CD4-positive, CD25-positive, alpha-beta regulatory T cell (primary cell): ENCODE data around the gene DPP10. TPM values are rescaled to one million over a fixed set of nuclear protein-coding genes. Genes with fewer than 3 reads are reported as not detected.

Experiments used
- ATAC-seq, 2 donors: fragments of 150-1000 bp; cut with Tn5 transposase; one replicate each; pipeline ENCODE4 v1.10.0; 2021; ENCODE audit warnings: low read depth in 2 of 2, moderate number of reproducible peaks in 2 of 2, moderate library complexity in 1 of 2
- DNase-seq, 3 donors: peaks; one replicate each; pipeline versions ENCODE4 v3.0.0 to v3.0.0-alpha.2; 2012 to 2022; ENCODE audit warnings: mixed read lengths in 1 of 3
- H3K27ac ChIP-seq: one replicate; pipeline ENCODE4 v1.7.0; 2013; ENCODE audit warnings: mild to moderate bottlenecking, low read length; ENCODE audit not compliant: insufficient read depth, poor library complexity, severe bottlenecking
- H3K27me3 ChIP-seq: one replicate; pipeline ENCODE4 v1.7.0; 2013; ENCODE audit warnings: low read length; ENCODE audit not compliant: control insufficient read depth, insufficient read depth
- H3K36me3 ChIP-seq: one replicate; pipeline ENCODE4 v1.7.0; 2013; ENCODE audit warnings: mild to moderate bottlenecking, low read length, moderate library complexity; ENCODE audit not compliant: control insufficient read depth, insufficient read depth
- H3K4me1 ChIP-seq: 2 replicates; pipeline ENCODE4 v1.7.0; 2013; ENCODE audit warnings: mild to moderate bottlenecking, low read length; ENCODE audit not compliant: insufficient read depth, control insufficient read depth, poor library complexity, severe bottlenecking
- H3K4me3 ChIP-seq: one replicate; pipeline ENCODE4 v1.7.0; 2013; ENCODE audit warnings: low read depth, mild to moderate bottlenecking, low read length, moderate library complexity
- H3K9me3 ChIP-seq, 2 experiments: 1 replicate in 1 of 2; 2 replicates in 1 of 2; pipeline ENCODE4 v1.7.0; 2013; ENCODE audit warnings: low read length in 2 of 2, mild to moderate bottlenecking in 1 of 2, moderate library complexity in 1 of 2; ENCODE audit not compliant: control insufficient read depth in 2 of 2
- H3K27ac Mint-ChIP-seq, 3 donors: one replicate each; pipeline ENCODE4 v1.8.0; 2020 to 2022; ENCODE audit warnings: mild to moderate bottlenecking in 3 of 3, mixed read lengths in 3 of 3, moderate library complexity in 2 of 3
- H3K27me3 Mint-ChIP-seq: one replicate; pipeline ENCODE4 v1.8.0; 2022; ENCODE audit warnings: mild to moderate bottlenecking, mixed read lengths
- H3K36me3 Mint-ChIP-seq: one replicate; pipeline ENCODE4 v1.8.0; 2020; ENCODE audit warnings: mixed read lengths
- H3K4me1 Mint-ChIP-seq, 4 donors: one replicate each; pipeline ENCODE4 v1.8.0; 2020 to 2022; ENCODE audit warnings: mixed read lengths in 4 of 4, mild to moderate bottlenecking in 1 of 4
- H3K4me3 Mint-ChIP-seq, 4 donors: one replicate each; pipeline ENCODE4 v1.8.0; 2020 to 2022; ENCODE audit warnings: mild to moderate bottlenecking in 4 of 4, mixed read lengths in 4 of 4, moderate library complexity in 3 of 4
- H3K9me3 Mint-ChIP-seq, 7 donors: one replicate each; pipeline ENCODE4 v1.8.0; 2020 to 2022; ENCODE audit warnings: mixed read lengths in 7 of 7, mild to moderate bottlenecking in 3 of 7, moderate library complexity in 2 of 7
- polyA plus RNA-seq, 4 donors: library from polyadenylated mRNA; unstranded; fragments of 300-500 nt; fragmentation: Illumina TruSeq; gene quantifications; one replicate each; pipeline ENCODE4 v1.2.3, GENCODE V29; 2021
- total RNA-seq: library from RNA; stranded (reverse); gene quantifications from one replicate; pipeline ENCODE4 v1.2.3, GENCODE V29; 2022

The DPP10 gene
- total and polyA plus RNA-seq, 5 donors from 2014 or later = not detected

DNA sequence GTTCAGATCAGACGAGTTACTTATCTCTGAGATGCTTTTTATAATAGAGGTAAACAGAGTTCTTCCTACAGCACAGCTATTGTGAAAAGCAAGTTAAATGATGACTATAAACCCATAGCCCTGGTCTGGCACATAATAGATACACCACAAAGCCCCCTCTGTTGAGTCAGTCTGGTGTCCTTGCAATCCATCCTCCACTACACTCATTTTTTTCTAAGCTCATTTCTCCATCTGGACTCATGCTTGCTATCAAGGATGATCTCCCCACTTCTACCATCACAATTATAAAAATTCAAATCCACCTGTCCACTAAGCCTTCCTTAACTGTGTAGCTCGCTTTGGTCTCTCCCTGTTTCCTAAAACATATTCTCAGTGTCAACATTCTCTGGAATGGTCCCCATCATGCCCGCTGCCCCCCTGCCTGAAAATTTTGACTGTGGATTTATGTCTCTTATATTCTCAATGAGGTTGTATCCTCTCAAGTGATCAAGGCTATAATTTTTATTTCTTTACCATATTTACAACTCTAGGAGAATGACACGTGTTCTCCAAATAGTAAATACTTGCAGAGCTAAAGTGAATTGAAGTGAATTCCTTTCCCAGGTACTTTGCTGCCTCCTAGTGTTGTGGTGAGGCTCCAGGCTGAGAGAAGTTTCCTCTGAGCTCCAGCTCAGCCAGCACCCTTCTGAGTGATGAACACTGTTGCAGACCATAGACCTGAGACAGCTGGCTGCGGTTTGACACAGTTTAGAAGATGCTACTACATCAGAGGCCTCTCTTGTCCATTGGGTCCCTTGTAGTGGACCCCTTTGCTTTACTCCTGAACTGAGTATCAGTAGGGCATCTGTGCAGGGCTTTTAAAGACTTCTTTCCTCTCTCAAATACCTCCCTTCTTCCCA is 108.7 kb downstream of the DPP10 start:
- DNase-seq (peak in 1 of 3 donors; percentile 23), ATAC-seq (no peak)
- no peaks in the 10 kb centered on the region for H3K4me1 Mint-ChIP-seq
- no peaks in the 10 kb centered on the region for H3K36me3 Mint-ChIP-seq
- H3K27me3 ChIP-seq = no peaks in the 10 kb centered on the region
- no peak overlapping the region for H3K4me3 ChIP-seq
- H3K27ac ChIP-seq = no peak overlapping the region
- H3K36me3 ChIP-seq = no peaks in the 10 kb centered on the region
- no peak overlapping the region for H3K4me3 Mint-ChIP-seq
- H3K4me1 ChIP-seq = no peaks in the 10 kb centered on the region
- no peak overlapping the region for H3K27ac Mint-ChIP-seq
- H3K9me3 Mint-ChIP-seq = peaks cover 0 to 3% (median 0%) of the 10 kb centered on the region in 7 donors
- H3K27me3 Mint-ChIP-seq = peaks cover 6% of the 10 kb centered on the region
- no peaks in the 10 kb centered on the region for H3K9me3 ChIP-seq

- Mint-ChIP-seq H3K9me3 (peaks cover 0 to 7% (median 3%) of the 10 kb centered on the region in 7 donors), H3K4me1 (no peaks in the 10 kb centered on the region), H3K4me3 (no peak overlapping the region), H3K36me3 (no peaks in the 10 kb centered on the region), H3K27ac (no peak overlapping the region), H3K27me3 (no peaks in the 10 kb centered on the region)
- Histone ChIP-seq H3K36me3 (no peaks in the 10 kb centered on the region), H3K27me3 (no peaks in the 10 kb centered on the region), H3K27ac (no peak overlapping the region), H3K9me3 (no peaks in the 10 kb centered on the region), H3K4me1 (no peaks in the 10 kb centered on the region), H3K4me3 (no peak overlapping the region)
- DNase-seq (no peak), ATAC-seq (no peak)
Observed at GRCh38 chr2:114553027-114553426, 110.6 kb downstream of the DPP10 start.

DNA sequence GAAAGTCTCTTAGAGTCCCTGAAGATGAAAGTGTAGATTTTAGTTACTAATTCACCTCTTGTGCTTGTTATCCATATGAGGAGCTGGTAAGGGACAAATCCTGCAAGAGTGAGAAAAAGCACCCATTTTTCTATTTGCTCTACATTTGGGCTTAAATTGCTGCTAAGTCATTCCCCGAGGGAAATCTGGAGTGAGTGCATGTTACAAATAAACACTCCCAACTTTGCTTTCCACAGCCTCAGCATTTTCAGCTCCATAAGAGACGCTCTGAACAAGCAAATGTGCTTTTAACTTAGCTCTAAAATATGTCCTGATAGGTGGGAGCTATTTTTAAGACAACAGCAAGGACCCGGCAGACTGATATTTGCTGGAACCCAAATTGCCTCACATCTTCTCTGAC is 126.7 kb downstream of the DPP10 start:
- H3K4me1 ChIP-seq = no peaks in the 10 kb centered on the region
- H3K27me3 ChIP-seq = no peaks in the 10 kb centered on the region
- Mint-ChIP-seq H3K9me3 (peaks cover 0 to 2% (median 0%) of the 10 kb centered on the region in 7 donors), H3K4me3 (no peak overlapping the region), H3K27me3 (no peaks in the 10 kb centered on the region), H3K4me1 (no peaks in the 10 kb centered on the region), H3K27ac (no peak overlapping the region), H3K36me3 (no peaks in the 10 kb centered on the region)
- no peak for ATAC-seq
- H3K27ac ChIP-seq = no peak overlapping the region
- no peaks in the 10 kb centered on the region for H3K9me3 ChIP-seq
- no peaks in the 10 kb centered on the region for H3K36me3 ChIP-seq
- DNase-seq = no peak
- H3K4me3 ChIP-seq = no peak overlapping the region

- Histone ChIP-seq H3K9me3 (no peaks in the 10 kb centered on the region), H3K4me3 (no peak overlapping the region), H3K4me1 (no peaks in the 10 kb centered on the region), H3K27me3 (no peaks in the 10 kb centered on the region), H3K27ac (no peak overlapping the region), H3K36me3 (no peaks in the 10 kb centered on the region)
- no peak for DNase-seq
- Mint-ChIP-seq H3K27me3 (no peaks in the 10 kb centered on the region), H3K4me1 (no peaks in the 10 kb centered on the region), H3K4me3 (no peak overlapping the region), H3K9me3 (peaks cover 0 to 4% (median 0%) of the 10 kb centered on the region in 7 donors), H3K27ac (no peak overlapping the region), H3K36me3 (no peaks in the 10 kb centered on the region)
- ATAC-seq = no peak
Observed at GRCh38 chr2:114577657-114578056, 135.2 kb downstream of the DPP10 start.

GRCh38 chr2:114579542-114579941 is 137.1 kb downstream of the DPP10 start:
- H3K4me1 ChIP-seq = no peaks in the 10 kb centered on the region
- H3K36me3 Mint-ChIP-seq = no peaks in the 10 kb centered on the region
- no peak overlapping the region for H3K27ac Mint-ChIP-seq
- ATAC-seq = no peak
- no peak overlapping the region for H3K4me3 Mint-ChIP-seq
- H3K4me3 ChIP-seq = no peak overlapping the region
- no peaks in the 10 kb centered on the region for H3K27me3 ChIP-seq
- H3K27me3 Mint-ChIP-seq = no peaks in the 10 kb centered on the region
- H3K36me3 ChIP-seq = no peaks in the 10 kb centered on the region
- H3K9me3 Mint-ChIP-seq = peaks cover 0 to 4% (median 0%) of the 10 kb centered on the region in 7 donors
- no peak overlapping the region for H3K27ac ChIP-seq
- no peak for DNase-seq
- no peaks in the 10 kb centered on the region for H3K9me3 ChIP-seq
- no peaks in the 10 kb centered on the region for H3K4me1 Mint-ChIP-seq

- H3K9me3 Mint-ChIP-seq = peaks cover 0 to 4% (median 0%) of the 10 kb centered on the region in 7 donors
- no peaks in the 10 kb centered on the region for H3K4me1 Mint-ChIP-seq
- H3K27ac Mint-ChIP-seq = no peak overlapping the region
- H3K36me3 Mint-ChIP-seq = no peaks in the 10 kb centered on the region
- H3K4me1 ChIP-seq = no peaks in the 10 kb centered on the region
- DNase-seq (no peak), ATAC-seq (no peak)
- no peaks in the 10 kb centered on the region for H3K9me3 ChIP-seq
- no peaks in the 10 kb centered on the region for H3K27me3 ChIP-seq
- no peak overlapping the region for H3K4me3 Mint-ChIP-seq
- no peak overlapping the region for H3K27ac ChIP-seq
- no peaks in the 10 kb centered on the region for H3K36me3 ChIP-seq
- no peak overlapping the region for H3K4me3 ChIP-seq
- H3K27me3 Mint-ChIP-seq = no peaks in the 10 kb centered on the region
Observed at GRCh38 chr2:114580691-114581090, 138.2 kb downstream of the DPP10 start.

DNA sequence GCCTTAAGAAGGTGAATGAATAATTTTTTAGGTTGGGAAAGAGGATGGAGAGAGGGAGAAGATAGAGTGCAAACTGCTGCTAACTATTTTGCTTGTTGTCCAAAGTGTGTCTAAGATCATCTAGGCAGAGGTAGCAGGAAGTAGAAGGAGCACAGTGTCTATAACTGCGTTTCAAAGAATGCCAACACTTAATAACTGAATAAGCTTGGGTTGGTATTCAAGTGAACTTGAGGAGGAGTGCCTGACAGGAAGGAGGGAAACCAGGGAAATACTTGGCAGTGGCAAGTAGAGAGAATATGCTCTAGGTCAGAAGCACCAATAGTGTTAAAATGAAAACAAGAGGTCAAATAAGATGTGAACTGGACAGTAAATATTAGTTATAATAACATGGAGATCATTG is 155.9 kb downstream of the DPP10 start:
- Mint-ChIP-seq H3K9me3 (peaks cover 0 to 1% (median 0%) of the 10 kb centered on the region in 7 donors), H3K27me3 (peaks cover 4% of the 10 kb centered on the region), H3K4me1 (no peaks in the 10 kb centered on the region), H3K27ac (no peak overlapping the region), H3K36me3 (no peaks in the 10 kb centered on the region), H3K4me3 (no peak overlapping the region)
- no peaks in the 10 kb centered on the region for H3K9me3 ChIP-seq
- H3K27me3 ChIP-seq = peaks cover 2% of the 10 kb centered on the region
- H3K4me3 ChIP-seq = no peak overlapping the region
- H3K4me1 ChIP-seq = no peaks in the 10 kb centered on the region
- DNase-seq (no peak), ATAC-seq (no peak)
- no peak overlapping the region for H3K27ac ChIP-seq
- H3K36me3 ChIP-seq = no peaks in the 10 kb centered on the region

- Mint-ChIP-seq H3K4me3 (no peak overlapping the region), H3K9me3 (peaks cover 0 to 4% (median 2%) of the 10 kb centered on the region in 7 donors), H3K4me1 (no peaks in the 10 kb centered on the region), H3K36me3 (no peaks in the 10 kb centered on the region), H3K27ac (no peak overlapping the region), H3K27me3 (peaks cover 5% of the 10 kb centered on the region)
- H3K4me3 ChIP-seq = no peak overlapping the region
- H3K27ac ChIP-seq = no peak overlapping the region
- DNase-seq = no peak
- H3K27me3 ChIP-seq = no peaks in the 10 kb centered on the region
- no peak for ATAC-seq
- H3K36me3 ChIP-seq = no peaks in the 10 kb centered on the region
- no peaks in the 10 kb centered on the region for H3K9me3 ChIP-seq
- H3K4me1 ChIP-seq = no peaks in the 10 kb centered on the region
Observed at GRCh38 chr2:114609203-114609602, 166.8 kb downstream of the DPP10 start.
